GM21528 (cell line): Measurements from ENCODE around the gene PAM16.

Source experiments
- ATAC-seq: cut with Tn5 transposase; IDR thresholded peaks from one replicate; pipeline ENCODE4 v1.9.1; 2021; ENCODE audit warnings: mild to moderate bottlenecking, moderate library complexity; ENCODE audit not compliant: unreplicated experiment, low FRiP score

Gene PAM16

DNA sequence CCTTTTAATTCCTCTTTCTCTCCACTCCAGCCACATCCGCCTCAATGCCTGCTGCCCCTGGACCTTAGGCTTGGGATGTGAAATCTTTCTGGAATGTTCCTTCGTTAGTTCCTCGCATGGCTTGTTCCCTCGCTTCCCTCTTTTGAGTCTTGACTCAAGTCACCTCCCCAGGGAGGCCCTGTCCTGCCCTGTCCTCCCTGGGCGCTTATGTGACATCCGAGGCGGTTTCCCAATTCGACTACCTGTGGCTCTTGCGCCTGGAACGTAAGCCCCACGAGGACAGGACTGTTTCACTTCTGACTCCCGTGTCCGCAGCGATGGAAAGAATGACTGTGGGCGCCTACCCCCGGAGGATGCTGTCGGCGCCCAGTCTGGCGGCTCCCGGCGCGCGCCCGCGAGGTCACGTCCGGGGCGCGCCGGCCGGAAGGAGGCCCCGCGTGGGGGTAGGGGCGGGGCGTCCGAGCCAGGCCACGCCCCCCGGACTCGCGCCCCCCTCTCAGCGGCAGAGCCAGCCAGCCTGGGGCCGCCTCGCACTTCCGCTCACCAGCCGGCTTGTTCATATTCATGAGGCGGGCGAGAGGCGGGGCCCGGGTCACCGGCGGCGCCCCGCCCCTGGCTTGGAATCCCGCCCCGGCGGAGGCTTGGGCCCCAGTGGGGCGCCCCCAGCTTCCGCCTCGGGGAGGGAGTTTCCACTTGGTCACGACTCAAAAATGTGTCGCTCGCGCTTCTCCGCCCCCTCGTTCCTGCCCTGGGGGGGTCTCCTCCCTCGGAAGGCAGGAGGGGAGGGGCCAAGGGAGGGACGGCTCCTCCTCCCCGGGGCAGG lies 43.7 kb downstream of the PAM16 start:
- peak; percentile 93 for ATAC-seq

DNA sequence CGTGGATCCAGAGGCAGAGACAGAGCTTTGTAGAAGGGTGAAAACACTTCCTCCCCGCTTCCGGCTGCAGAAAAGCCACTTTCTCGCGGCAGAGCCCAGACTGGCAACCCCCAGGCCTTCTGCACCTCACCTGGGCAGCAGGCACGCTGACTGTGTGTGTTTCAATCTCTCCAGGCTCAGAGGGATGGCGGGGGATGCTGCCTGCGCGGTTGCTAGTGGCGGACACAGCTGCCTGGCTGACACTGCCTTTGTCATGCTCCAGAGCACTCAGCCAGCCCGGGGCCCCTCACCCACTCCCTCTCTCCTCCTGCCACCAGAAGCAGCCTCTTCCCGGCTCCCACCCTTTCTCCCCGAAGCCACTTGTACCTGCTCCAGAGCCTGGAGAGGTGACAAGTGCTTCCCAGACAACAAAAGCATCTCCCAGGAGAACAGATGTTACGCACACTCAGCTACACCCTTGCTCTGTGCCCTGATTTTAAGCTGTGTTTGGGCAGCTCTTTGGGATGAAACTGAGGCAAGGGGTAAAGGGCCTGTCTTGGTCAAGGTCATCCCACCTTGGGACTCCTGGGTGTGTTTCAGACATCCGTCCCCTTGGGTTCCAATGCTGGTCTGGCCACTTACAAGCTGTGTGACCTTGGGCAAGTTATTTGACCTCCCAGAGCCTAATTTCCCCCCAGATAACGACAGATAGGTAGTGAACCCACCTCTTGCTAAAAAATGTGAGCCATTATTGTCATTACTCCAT lies 44.5 kb downstream of the PAM16 start:
- no peak for ATAC-seq

DNA sequence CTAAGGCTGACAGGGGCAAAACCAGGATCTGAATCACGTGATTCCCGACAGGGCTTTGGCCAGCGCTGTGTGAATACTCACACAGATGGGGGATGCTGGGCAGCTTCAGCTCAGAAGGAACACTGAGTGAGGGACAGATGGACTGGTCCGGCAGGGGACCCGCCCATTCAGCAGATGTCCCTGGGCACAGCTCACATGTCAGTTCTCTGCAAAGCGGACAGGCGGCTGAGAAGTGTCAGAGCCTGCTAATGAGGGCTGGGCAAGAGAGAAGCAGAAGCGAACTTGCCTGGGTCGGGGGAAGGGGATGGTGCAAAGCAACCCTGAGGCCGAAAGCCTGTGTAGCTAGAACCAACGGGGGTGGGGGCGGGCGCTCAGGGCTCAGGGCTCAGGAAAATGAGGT lies 47.1 kb downstream of the PAM16 start:
- ATAC-seq: no peak

DNA sequence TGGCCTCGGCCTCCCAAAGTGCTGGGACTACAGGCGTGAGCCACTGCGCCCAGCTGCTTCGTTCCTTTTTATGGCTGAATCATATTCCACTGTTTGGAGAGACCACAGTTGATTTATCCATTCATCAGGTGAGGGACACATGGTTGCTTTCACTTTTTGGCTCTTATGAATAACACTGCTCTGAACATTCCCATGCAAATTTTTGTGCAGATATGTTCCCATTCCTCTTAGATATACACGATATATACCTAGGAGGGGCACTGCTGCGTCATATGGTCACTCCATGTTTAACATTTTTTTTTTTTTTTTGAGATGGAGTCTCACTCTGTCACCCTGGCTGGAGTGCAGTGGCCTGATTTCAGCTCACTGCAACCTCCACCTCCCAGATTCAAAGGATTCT lies 49.2 kb downstream of the PAM16 start:
- no peak for ATAC-seq

DNA sequence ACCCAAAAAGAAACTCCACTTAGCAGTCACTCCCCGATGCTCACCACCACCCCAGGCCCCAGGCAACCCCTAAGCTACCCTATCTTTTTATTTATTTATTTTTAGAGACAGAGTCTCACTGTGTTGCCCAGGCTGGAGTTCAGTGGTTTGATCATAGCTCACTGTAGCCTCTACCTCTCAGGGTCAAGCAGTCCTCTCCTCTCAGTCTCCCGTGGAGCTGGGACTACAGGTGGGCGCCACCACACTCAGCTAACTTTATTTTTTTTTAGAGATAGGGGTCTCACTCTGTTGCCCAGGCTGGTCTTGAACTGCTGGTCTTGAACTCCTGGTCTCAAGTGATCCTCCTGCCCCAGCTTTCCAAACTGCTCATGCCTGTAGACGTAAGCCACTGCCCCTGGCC lies 49.9 kb downstream of the PAM16 start:
- ATAC-seq: no peak

DNA sequence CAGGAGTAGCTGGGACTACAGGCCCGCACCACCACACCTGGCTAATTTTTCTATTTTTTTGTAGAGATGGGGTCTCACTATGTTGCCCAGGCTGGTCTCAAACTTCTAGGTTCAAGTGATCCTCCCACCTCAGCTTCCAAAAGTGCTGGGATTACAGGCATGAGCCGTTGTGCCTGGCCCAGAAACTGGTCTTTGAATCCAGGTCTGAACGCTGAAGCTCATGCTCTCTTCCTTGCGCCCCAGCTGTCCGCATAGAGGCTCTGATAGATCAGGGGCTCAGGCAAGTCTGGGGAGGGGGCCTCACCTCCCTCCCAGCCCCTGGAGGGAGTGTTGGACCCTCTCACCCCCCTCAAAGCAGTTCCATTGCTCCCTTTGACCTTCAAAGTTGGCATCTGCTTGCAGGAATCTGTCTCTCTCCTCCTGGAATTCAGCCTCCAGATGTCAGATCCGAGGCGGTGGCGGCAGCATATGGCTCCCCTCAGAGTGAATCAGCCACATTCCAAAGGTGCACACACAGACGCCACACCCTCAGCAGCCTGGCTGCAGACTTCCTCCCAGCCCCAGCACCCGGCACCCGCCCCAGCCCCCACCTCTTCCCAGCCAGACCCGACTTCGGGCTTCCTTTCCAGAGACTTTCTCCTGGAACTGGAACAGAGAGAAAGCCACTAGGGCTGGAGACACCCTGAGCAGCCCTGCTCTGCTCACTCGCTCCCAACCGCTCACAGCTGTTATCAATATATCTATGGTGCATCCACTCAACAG lies 52.2 kb downstream of the PAM16 start:
- ATAC-seq: no peak

DNA sequence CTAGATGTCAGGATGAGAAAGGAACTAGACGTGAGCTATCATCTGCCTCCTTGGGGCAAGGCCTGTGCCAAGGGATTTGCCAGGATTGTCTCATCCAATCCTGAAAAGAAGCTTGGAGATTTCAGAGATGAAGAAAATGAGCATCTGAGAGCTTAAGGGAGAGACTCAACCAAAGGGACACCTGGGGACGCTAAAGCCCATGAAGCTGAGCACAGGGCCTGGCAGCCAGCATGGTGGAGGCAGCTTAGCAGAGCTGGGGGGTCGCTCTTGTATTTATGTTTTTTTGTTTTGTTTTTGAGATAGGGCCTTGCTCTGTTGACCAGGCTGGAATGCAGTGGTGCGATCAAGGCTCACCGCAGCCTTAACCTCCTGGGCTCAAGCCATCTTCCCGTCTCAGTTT lies 53.6 kb downstream of the PAM16 start:
- no peak for ATAC-seq

DNA sequence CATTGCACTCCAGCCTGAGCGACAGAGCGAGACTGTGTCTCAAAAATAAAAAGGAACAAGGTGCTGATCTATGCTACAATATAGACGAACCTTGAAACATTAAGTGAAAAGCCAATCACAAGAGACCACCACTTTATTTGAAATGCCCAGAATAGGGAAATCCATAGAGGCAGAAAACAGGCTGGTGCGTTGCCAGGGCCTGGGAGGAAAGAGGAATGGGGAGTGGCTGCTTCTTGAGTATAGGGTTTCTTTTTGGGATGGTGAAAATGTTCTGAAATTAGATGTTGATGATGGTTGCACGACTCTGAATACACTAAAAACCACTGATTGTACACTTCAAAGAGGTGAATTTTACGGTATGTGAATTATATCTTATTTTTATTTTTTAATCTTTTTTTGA lies 55.5 kb downstream of the PAM16 start:
- ATAC-seq: no peak

DNA sequence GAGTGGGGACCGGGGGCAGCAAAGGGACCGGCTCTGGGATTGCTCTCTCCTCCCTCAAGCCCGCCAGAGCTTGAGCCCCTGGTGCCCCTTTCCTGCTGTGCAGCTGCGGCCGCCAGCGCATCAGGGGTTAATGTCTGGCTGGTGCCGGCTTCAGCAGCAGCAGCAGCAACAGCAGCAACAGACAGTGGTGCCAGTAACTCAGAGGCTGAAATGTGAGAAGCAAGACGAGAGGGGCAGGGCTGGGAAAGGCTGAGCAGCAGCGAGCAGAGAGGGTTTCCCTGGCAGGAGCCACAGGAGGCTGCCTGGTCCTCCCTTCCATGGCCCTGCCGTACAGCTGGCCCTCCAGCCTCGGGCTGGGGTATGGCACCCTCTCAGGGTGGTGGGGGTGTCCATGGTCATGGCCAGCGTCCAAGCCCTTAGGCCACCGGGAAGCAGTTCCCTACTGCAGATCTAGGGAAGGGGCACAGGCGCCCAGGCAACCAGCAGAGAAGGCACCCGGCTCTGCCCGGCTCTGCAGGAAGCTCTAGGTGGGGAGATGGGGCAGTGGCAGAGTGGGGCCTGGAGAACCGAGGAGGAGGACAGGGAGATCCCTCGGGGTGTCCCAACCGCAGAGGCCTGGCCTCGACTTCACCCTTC lies 57.2 kb downstream of the PAM16 start:
- ATAC-seq: no peak

DNA sequence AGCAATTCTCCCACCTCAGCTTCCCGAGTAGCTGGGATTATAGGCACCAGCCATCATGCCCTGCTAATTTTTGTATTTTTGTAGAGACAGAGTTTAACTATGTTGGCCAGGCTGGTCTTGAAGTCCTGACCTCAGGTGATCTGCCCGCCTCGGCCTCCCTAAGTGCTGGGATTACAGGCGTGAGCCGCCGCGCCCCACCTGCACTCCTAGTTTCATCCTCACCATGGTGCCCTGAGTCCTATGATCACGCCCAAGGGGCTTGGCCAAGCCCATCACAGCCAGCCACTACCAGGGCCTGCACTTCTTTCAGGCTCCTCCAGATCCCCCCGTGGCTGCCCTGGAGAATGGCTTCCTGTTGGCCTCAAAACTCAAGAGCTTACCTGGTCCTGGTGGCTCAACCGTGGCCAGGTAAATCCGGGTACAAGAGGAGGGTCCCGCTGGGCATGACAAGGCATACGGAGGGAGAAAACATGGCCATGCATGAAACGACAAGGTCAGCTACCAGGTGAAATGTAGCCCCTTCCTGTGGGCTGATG lies 57.9 kb downstream of the PAM16 start:
- ATAC-seq: no peak

DNA sequence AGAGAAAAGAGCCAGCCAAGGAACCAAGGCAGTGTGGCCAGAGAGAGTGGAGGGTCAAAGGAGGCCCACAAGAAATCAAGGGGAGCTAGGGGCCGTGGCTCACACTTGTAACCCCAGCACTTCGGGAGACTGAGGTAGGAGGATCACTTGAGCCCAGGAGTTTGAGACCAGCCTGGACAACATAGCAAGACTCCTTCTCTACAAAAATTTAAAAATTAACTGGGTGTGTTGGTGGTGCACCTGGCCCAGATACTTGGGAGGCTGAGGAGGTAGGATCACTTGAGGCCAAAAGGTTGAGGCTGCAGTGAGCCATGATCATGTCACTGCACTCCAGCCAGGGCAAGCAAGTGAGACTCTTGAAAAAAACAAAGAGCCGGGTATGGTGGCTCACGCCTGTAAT lies 59.4 kb downstream of the PAM16 start:
- ATAC-seq: no peak
